ENCODE results near the gene MICU1.

DNA sequence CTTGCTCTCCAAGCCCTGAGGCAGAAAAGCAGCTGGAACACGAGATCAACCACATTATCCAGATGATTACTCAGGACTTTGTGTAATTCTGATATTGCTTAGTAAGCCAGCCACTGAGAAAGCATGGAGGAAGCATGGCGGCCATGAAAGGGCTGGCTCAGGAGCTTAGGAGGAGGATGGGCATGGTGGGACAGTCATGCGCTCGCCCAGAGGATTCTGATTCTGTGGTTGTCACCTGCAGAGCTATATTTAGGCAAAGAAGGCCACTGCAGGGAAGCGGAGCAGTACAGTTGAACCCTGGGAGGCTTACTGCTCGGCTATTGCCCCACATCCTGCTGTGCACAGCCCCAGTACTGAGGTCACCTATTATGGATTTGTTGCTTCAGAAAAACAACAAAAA, 142.4 kb downstream of the MICU1 start:
- TF ChIP-seq CTCF (IDR thresholded peaks at IDR 0.05) (no peak), EP300 (IDR thresholded peaks at IDR 0.05) (no peak), POLR2AphosphoS5 (IDR thresholded peaks at IDR 0.05) (no peak)

All from sigmoid colon (tissue), 4 donors.